ENCODE data around the gene NIM1K.
A peak's percentile ranks its signal among the peaks of the same experiment; 100 is the strongest.
"Not testable (repeated sequence)": the region's sequence is repeated elsewhere in the genome, so short reads cannot be mapped to it uniquely, and the experiment has no call there.

Gene NIM1K

GRCh38 chr5:43281840-43282658 is 90.0 kb downstream of the NIM1K start:
- DNase-seq (ENCODE audit: low read depth): peak; percentile 27

DNA sequence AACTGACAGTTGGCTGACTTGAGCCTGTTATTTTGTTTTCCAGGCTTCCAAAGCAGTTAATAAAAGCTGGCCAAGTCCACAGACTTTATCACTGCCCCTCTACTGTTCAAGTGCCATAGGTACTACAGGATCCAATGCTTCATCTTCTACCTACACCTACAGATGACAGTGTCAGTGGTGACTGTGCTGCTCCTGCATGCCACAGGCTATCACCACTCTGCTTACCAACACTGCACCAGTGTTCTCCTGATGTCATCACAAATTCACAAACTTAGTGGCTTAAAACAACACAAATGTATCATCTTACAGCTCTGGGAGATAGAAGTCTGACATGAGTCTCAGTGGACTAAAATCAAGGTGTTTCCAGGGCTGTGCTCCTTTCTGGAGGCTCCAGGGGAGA is 94.6 kb downstream of the NIM1K start:
- DNase-seq (ENCODE audit: low read depth): no peak

DNA sequence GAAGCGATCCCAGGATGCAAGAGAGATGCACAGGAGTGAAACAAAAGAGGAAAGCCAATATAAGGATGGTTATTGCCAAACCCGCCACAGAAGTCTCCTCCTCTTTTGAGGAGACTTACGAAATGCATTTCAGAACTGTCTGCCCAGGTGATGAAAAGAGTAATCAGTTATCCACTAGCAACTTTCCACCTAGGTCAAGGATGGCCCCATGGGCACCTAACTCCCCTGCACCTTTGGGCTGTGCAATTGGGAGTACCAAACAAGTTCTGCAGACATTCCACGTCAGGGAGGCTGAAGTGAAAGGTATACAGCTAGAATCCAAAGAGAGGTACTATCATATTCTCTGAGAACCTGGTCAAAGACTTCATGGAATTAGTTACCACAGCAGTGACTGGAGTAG is 95.5 kb downstream of the NIM1K start:
- no peak for DNase-seq (ENCODE audit: low read depth)

GRCh38 chr5:43288269-43288831 is 96.3 kb downstream of the NIM1K start:
- DNase-seq (ENCODE audit: low read depth): no peak

GRCh38 chr5:43290726-43291125 is 98.7 kb downstream of the NIM1K start:
- peak; percentile 63 for DNase-seq (ENCODE audit: low read depth)

DNA sequence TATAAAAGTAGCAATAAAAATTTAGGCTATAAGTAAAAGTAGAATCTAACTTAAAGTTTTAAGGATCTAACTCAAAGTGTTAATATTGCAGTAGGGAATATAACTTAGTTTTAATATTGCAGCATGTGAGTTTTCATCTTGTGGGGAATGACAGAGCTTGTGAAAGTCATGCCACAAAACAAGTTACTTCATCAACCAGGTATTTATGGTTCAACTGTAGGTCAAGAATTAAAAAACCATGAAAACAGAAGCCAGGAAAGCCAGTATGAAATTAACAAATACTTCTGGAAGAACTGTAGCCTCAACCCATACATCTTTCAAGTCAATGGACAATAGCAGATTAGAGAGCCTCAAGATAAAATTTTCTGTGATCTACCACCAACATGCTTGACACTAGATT is 102.2 kb downstream of the NIM1K start:
- DNase-seq (ENCODE audit: low read depth): peak; percentile 90

GRCh38 chr5:43295202-43295601 is 103.2 kb downstream of the NIM1K start:
- DNase-seq (ENCODE audit: low read depth): no peak

GRCh38 chr5:43296835-43297234 is 104.8 kb downstream of the NIM1K start:
- DNase-seq (ENCODE audit: low read depth): no peak

DNA sequence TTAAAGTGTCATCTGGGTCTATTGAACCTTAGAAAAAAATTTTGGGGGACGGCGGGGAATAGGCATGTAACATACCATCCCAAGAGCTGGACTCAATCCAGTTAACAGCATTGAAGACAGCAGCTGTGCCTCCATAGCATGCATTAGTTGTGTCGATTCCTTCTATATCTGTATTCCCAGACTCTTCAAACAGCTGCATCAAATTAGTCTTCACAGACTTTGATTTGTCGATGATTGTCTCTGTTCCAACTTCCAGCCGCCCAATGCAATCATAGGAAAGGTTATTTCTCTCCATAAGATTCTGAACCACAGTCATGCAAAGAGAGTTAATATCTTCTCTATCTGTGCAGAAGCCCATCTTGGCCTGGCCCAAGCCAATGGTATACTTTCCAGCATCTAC is 106.4 kb downstream of the NIM1K start:
- DNase-seq (ENCODE audit: low read depth): no peak

GRCh38 chr5:43300112-43300511 is 108.1 kb downstream of the NIM1K start:
- no peak for DNase-seq (ENCODE audit: low read depth)

- no peak for DNase-seq (ENCODE audit: low read depth)
Observed at GRCh38 chr5:43301653-43302091, 109.6 kb downstream of the NIM1K start.

GRCh38 chr5:43302481-43302880 is 110.5 kb downstream of the NIM1K start:
- DNase-seq (ENCODE audit: low read depth): no peak

DNA sequence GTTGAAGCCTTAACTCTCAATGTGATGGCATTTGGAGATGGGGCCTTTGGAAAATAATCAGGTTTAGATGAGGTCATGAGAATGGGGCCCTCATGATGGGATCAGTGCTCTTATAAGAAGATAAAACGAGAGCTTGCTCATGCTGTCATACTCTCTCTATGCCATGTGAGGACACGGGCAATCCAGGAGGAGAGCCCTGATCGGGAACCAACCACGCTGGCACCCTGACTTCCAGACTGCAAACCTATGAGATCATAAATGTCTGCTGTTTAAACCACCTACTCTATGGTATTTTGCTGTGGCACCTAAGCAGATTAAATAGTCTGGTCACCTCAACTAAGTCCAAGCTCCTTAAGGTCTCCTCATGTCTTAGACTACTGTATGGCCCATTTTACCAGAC is 111.2 kb downstream of the NIM1K start:
- DNase-seq (ENCODE audit: low read depth): no peak

GRCh38 chr5:43304525-43304924 is 112.5 kb downstream of the NIM1K start:
- peak; percentile 73 for DNase-seq (ENCODE audit: low read depth)

DNA sequence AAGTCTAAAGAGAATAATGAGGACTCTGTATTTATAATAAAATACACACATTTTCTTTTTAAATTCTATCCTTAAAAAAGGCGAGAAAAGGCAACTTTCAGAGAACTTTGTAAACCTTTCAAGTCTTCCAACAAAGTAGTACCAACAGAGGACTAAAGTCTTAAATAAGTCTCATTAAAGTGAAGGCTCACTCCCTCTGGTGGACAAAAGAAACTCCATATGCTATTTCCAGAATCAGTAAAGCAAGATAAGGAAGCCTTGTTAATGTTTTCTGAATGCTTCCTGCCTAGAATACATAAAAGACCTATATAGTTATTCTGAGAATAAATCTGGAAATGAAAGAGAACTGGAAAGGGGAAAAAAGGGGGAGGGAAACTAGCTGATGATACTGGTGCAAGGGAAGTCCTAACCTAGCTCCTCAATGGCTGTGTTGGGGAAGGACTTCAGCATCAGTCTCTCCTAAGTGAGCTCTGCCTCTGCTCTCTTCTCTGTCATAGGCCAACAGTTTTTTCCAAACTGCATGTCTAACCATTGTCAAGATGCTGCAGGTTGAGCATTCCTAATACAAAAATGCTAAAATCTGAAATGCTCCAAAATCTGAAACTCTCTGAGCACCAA is 114.0 kb downstream of the NIM1K start:
- DNase-seq (ENCODE audit: low read depth): peak; percentile 78

GRCh38 chr5:43306954-43307353 is 114.9 kb downstream of the NIM1K start:
- not testable (repeated sequence) for DNase-seq (ENCODE audit: low read depth)

DNA sequence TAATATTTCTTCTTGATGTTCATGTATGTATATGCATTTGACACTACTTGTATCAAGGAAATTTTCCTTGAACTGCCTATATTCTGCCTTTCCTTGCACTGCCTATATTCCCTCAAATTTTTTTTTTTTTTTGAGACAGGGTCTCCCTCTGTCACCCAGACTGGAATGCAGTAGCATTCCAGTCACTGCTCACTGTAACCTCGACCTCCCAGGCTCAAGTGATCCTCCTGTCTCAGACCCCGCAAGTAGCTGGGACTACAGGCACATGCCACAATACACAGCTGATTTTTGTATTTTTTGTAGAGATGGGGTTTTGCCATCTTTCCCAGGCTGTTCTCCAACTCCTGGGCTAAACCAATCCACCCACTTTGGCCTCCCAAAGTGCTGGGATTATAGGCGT is 117.1 kb downstream of the NIM1K start:
- no peak for DNase-seq (ENCODE audit: low read depth)

DNA sequence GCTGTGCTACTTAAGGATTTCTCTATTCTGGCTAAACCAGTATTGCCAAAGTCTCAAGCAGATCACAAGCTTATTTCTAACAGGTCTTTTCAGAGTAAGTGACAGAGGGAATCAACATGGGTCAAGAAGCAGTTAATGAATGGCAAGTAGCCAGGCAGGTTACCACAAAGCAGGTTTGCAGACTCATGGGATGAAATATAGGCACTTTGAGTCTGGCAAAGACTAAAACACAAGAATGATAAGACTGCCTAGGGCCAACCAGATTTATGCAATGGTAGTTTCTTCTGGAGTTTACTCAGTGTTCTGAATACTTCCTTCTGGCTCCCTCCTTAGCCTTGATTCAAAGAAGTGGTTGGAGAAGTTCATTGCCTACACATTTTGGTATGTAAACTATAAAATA is 117.6 kb downstream of the NIM1K start:
- peak; percentile 37 for DNase-seq (ENCODE audit: low read depth)

- DNase-seq (ENCODE audit: low read depth): no peak
Observed at GRCh38 chr5:43312076-43312661, 120.1 kb downstream of the NIM1K start.

- no peak for DNase-seq (ENCODE audit: low read depth)
Observed at GRCh38 chr5:43312699-43313034, 120.6 kb downstream of the NIM1K start.

- DNase-seq (ENCODE audit: low read depth): peak; percentile 100
Observed at GRCh38 chr5:43313035-43313853, 121.2 kb downstream of the NIM1K start, which contains the start of gene HMGCS1. TSS of gene HMGCS1 (minus strand) at chr5:43313412. CDS start at chr5:43298965, 14,447 bp downstream.

- no peak for DNase-seq (ENCODE audit: low read depth)
Observed at GRCh38 chr5:43313854-43314457, 121.9 kb downstream of the NIM1K start.
